ENCODE results near the gene SIPA1L3.

- TF ChIP-seq EP300 (conservative IDR thresholded peaks at IDR 0.05; ENCODE audit: poor library complexity, severe bottlenecking), result no peak
- no peak for TF ChIP-seq RAD21 (conservative IDR thresholded peaks at IDR 0.05)
- TF ChIP-seq REST (IDR thresholded peaks at IDR 0.05; ENCODE audit: borderline replicate concordance), result no peak
- TF ChIP-seq CTCF (IDR thresholded peaks at IDR 0.05; ENCODE audit: poor library complexity, severe bottlenecking), result no peak
- TF ChIP-seq POLR2AphosphoS5 (IDR thresholded peaks at IDR 0.05), result no peak
- no peak for TF ChIP-seq EZH2 (IDR thresholded peaks at IDR 0.05; ENCODE audit: borderline replicate concordance, insufficient read depth, low read length, poor library complexity, severe bottlenecking)
Measured at GRCh38 chr19:37998801-37999308, 91.8 kb downstream of the SIPA1L3 start.

Data from neural cell (in vitro differentiated cells).